NCI-H510A treated with DMSO at 0.1 percent for 48 hours (cell line): ENCODE results near the gene RBMS1.
A peak's percentile ranks its signal among the peaks of the same experiment; 100 is the strongest.

ENCODE experiments used
- DNase-seq: peaks from one replicate; lab custom pipeline; 2025; lab: John Stamatoyannopoulos, UW

Gene RBMS1

GRCh38 chr2:160493227-160494028, at the start of gene RBMS1:
RBMS1 (minus strand) TSS chr2:160493807; CDS start chr2:160493363, 444 bp downstream.
- DNase-seq = peak; percentile 18

GRCh38 chr2:160541745-160542144, 48.1 kb upstream of the RBMS1 start:
- no peak for DNase-seq

GRCh38 chr2:160538559-160539355, 45.1 kb upstream of the RBMS1 start:
- no peak for DNase-seq

GRCh38 chr2:160538115-160538514, 44.5 kb upstream of the RBMS1 start:
- DNase-seq = no peak

- DNase-seq = no peak
Observed at GRCh38 chr2:160534996-160535395, 41.4 kb upstream of the RBMS1 start.

GRCh38 chr2:160534249-160534648, 40.6 kb upstream of the RBMS1 start:
- DNase-seq = no peak

- DNase-seq = no peak
Observed at GRCh38 chr2:160533482-160533881, 39.9 kb upstream of the RBMS1 start.

GRCh38 chr2:160532388-160532787, 38.8 kb upstream of the RBMS1 start:
- DNase-seq = no peak

GRCh38 chr2:160522951-160523710, 29.5 kb upstream of the RBMS1 start:
- DNase-seq = no peak

GRCh38 chr2:160517731-160518130, 24.1 kb upstream of the RBMS1 start:
- DNase-seq = no peak

- no peak for DNase-seq
Observed at GRCh38 chr2:160516547-160517365, 23.1 kb upstream of the RBMS1 start.

- no peak for DNase-seq
Observed at GRCh38 chr2:160515120-160515519, 21.5 kb upstream of the RBMS1 start.

GRCh38 chr2:160513120-160513519, 19.5 kb upstream of the RBMS1 start:
- DNase-seq = no peak

- DNase-seq = no peak
Observed at GRCh38 chr2:160512491-160512890, 18.9 kb upstream of the RBMS1 start.

GRCh38 chr2:160510617-160511016, 17.0 kb upstream of the RBMS1 start:
- DNase-seq = no peak

- DNase-seq = no peak
Observed at GRCh38 chr2:160509016-160509415, 15.4 kb upstream of the RBMS1 start.

GRCh38 chr2:160507464-160507863, 13.9 kb upstream of the RBMS1 start:
- DNase-seq = no peak

- no peak for DNase-seq
Observed at GRCh38 chr2:160507046-160507407, 13.4 kb upstream of the RBMS1 start.

GRCh38 chr2:160506371-160507045, 12.9 kb upstream of the RBMS1 start:
- DNase-seq = no peak

GRCh38 chr2:160505256-160505655, 11.6 kb upstream of the RBMS1 start:
- DNase-seq = no peak

- DNase-seq = no peak
Observed at GRCh38 chr2:160502478-160502877, 8.9 kb upstream of the RBMS1 start.
